Posterior cingulate gyrus (tissue), 11 donors: ENCODE measurements around the gene GNB2.
"Not testable (repeated sequence)": the region's sequence is repeated elsewhere in the genome, so short reads cannot be mapped to it uniquely, and the experiment has no call there.

ENCODE experiments used
- DNase-seq, 10 donors: peaks; one replicate each; pipeline versions ENCODE4 v3.0.0 to v3.0.0-alpha.2; 2020 to 2021; ENCODE audit warnings: mixed read lengths in 3 of 10
- intact Hi-C: fragments of 100-400 bp; cut with DNase I; formaldehyde crosslinking; loops from one replicate; pipeline ENCODE4 v1.15.1; 2023

GNB2 gene

DNA sequence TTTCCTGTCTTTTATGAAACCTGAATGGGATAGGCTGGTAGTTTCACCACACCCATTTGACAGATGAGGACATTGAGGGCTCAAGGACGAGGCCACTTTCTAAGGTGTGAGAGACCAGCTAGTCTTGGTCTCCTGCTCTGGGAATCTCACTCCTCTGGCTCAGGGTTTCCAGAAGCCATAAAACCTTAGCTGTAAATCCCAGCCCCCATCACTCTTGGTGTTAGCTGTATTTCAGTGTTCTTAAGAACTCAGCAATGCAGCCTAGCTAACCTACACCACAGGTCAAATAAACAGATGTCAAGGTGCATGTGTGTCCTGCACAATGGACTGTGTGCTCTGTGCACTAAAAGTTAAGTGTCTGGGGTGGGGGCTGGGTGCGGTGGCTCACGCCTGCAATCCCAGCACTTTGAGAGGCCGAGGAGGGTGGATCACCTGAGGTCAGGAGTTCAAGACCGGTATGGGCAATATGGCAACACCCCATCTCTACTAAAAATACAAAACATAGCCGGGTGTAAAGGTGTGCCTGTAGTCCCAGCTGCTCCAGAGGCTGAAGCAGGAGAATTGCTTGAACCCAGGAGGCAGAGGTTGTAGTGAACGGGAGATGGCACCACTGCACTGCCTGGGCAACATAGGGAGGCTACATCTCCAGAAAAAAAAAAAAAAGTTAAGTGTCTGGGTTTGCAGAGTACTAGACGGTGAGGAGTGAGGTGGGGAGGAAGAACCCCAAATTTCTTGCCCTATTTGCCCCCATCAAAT, 46.2 kb downstream of the GNB2 start:
- DNase-seq: peak in 1 of 10 donors; percentile 8
- intact Hi-C loops: no loop called here

DNA sequence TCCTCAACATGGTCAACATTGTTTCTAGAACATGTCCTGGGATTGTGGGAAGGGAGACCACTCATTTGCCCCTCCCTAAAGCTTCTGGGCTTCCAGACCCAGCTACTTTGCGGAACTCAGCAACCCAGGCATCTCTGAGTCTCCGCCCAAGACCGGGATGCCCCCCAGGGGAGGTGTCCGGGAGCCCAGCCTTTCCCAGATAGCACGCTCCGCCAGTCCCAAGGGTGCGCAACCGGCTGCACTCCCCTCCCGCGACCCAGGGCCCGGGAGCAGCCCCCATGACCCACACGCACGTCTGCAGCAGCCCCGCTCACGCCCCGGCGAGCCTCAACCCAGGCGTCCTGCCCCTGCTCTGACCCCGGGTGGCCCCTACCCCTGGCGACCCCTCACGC, 46.7 kb downstream of the GNB2 start, which contains the start of gene EPO:
EPO (plus strand) TSS at position 190 of the 392 bp plus-strand sequence. CDS start 513 bp downstream, outside the sequence.
- DNase-seq: peak in 2 of 10 donors; percentile 54 to 78
- intact Hi-C loops: no loop called here

DNA sequence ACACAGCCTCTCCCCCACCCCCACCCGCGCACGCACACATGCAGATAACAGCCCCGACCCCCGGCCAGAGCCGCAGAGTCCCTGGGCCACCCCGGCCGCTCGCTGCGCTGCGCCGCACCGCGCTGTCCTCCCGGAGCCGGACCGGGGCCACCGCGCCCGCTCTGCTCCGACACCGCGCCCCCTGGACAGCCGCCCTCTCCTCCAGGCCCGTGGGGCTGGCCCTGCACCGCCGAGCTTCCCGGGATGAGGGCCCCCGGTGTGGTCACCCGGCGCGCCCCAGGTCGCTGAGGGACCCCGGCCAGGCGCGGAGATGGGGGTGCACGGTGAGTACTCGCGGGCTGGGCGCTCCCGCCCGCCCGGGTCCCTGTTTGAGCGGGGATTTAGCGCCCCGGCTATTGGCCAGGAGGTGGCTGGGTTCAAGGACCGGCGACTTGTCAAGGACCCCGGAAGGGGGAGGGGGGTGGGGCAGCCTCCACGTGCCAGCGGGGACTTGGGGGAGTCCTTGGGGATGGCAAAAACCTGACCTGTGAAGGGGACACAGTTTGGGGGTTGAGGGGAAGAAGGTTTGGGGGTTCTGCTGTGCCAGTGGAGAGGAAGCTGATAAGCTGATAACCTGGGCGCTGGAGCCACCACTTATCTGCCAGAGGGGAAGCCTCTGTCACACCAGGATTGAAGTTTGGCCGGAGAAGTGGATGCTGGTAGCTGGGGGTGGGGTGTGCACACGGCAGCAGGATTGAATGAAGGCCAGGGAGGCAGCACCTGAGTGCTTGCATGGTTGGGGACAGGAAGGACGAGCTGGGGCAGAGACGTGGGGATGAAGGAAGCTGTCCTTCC, 47.3 kb downstream of the GNB2 start:
- intact Hi-C loops: no loop called here
- no peak for DNase-seq

DNA sequence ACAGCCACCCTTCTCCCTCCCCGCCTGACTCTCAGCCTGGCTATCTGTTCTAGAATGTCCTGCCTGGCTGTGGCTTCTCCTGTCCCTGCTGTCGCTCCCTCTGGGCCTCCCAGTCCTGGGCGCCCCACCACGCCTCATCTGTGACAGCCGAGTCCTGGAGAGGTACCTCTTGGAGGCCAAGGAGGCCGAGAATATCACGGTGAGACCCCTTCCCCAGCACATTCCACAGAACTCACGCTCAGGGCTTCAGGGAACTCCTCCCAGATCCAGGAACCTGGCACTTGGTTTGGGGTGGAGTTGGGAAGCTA, 47.9 kb downstream of the GNB2 start:
- DNase-seq: no peak
- intact Hi-C loops: no loop called here

DNA sequence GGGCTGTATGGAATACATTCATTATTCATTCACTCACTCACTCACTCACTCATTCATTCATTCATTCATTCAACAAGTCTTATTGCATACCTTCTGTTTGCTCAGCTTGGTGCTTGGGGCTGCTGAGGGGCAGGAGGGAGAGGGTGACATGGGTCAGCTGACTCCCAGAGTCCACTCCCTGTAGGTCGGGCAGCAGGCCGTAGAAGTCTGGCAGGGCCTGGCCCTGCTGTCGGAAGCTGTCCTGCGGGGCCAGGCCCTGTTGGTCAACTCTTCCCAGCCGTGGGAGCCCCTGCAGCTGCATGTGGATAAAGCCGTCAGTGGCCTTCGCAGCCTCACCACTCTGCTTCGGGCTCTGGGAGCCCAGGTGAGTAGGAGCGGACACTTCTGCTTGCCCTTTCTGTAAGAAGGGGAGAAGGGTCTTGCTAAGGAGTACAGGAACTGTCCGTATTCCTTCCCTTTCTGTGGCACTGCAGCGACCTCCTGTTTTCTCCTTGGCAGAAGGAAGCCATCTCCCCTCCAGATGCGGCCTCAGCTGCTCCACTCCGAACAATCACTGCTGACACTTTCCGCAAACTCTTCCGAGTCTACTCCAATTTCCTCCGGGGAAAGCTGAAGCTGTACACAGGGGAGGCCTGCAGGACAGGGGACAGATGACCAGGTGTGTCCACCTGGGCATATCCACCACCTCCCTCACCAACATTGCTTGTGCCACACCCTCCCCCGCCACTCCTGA, 49.1 kb downstream of the GNB2 start:
- intact Hi-C loops: no loop called here
- no peak for DNase-seq

DNA sequence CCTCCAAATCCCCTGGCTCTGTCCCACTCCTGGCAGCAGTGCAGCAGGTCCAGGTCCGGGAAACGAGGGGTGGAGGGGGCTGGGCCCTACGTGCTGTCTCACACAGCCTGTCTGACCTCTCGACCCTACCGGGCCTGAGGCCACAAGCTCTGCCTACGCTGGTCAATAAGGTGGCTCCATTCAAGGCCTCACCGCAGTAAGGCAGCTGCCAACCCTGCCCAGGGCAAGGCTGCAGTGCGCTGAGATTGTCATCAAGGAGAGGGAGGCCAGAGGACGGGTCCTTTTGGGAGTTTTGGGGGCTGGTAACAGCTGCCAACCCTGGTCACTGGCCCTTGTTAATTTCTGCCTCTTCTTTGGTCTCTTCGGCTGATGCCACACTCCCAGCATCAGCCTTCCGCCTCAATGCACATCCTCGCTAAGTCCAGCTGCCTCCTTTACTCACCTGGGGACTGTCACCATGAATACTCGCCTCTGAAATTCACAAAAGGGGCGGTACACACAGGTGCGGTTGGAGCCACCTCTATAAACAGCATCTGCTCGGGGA, 50.3 kb downstream of the GNB2 start:
- peak in 1 of 10 donors; percentile 37 for DNase-seq
- intact Hi-C loops: no loop called here

DNA sequence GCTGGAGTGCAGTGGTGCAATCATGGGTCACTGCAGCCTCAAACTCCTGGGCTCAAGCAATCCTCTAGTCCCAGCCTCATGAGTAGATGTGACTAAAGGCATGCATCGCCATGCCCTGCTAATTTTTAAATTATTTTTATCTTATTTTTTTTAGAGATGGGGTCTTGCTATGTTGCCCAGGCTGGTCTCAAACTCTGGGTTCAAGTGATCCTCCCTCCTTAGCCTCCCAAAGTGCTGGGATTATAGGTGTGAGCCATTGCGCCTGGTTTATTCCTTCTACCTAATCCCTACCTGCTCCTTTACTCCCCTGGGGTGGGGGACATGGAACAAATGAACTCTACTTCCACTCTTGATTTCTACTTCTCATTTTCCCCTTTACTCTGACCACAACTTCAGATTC, 50.8 kb downstream of the GNB2 start:
- DNase-seq, intact Hi-C loops: not testable (repeated sequence)

DNA sequence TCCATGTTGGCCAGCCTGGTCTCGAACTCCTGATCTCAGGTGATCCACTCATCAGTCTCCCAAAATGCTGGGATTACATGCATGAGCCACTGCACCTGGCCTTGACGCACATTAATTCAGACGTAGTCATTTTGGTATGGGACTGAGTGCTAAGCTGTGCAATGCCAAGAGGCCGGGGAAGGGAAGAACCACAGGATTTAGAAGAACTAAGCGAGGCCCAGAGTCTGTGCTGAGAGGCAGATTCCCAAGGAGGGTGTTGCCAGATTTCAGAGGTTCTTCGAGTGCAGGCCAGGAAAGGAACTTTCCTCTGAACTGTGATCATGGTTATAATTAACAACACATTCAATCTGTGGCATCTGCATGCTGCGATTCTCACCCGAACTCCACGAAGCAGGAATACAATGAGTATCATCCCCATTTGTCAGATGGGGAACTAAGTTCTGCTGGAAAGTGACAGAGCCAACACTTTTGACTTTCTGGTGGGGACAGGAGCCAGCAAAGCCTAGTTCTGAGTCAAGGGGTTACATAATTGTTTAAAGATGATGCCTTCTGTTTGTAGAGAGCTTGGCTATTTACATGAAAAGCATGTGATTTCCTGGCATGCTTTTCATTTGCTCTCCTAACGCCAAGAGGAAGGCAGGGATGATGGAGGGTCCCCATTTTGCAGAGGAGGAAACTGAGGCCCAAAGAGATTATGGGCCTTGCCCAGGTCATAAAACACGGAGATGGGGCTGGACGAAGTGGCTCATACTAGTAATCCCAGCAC, 53.6 kb downstream of the GNB2 start:
- no peak for DNase-seq
- intact Hi-C loops: loop anchor here (2.0 to 5.0 kb wide), 2 partner anchors 22 to 260 kb away; no protein-coding TSS in a partner anchor

DNA sequence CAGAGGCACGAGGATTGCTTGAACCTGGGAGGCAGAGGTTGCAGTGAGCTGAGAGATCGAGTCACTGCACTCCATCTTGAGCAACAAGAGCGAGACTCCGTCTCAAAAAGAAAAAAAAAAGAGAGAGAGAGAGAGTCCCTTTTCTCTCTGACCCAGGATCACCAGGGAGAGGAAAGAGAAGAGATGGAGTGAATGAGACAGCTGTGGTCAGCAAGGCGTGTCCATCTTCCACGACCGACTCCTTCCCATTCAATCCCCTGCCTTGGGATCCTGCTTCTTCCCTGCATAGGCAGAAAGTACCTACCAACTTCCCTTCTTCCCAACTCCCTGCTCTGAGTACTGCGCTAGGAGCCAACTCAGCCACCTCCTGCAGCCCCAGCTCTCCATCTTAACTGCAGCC, 54.7 kb downstream of the GNB2 start:
- no peak for DNase-seq
- intact Hi-C loops: loop anchor here (5.0 kb wide), 1 partner anchor 261 kb away; no protein-coding TSS in a partner anchor
